IPS DF 6.9 (cell line): ENCODE data around the gene DNAJC1.

ENCODE experiments used
- DNase-seq: peaks from one replicate; pipeline ENCODE4 v3.0.0-alpha.2; 2013; ENCODE audit warnings: low read depth, low spot score
- H3K27ac ChIP-seq: one replicate; pipeline ENCODE4 v1.5.1; 2013; ENCODE audit warnings: low read length, control low read depth
- H3K27me3 ChIP-seq: 2 replicates; pipeline ENCODE4 v1.6.1; 2013; ENCODE audit warnings: mild to moderate bottlenecking, low read length; ENCODE audit not compliant: control insufficient read depth, insufficient read depth
- H3K36me3 ChIP-seq: 2 replicates; pipeline ENCODE4 v1.6.1; 2013; ENCODE audit warnings: low read length; ENCODE audit not compliant: control insufficient read depth, insufficient read depth
- H3K4me1 ChIP-seq: 2 replicates; pipeline ENCODE4 v1.6.1; 2013; ENCODE audit warnings: low read length; ENCODE audit not compliant: control insufficient read depth, insufficient read depth
- H3K4me3 ChIP-seq: 2 replicates; pipeline ENCODE4 v1.5.1; 2013; ENCODE audit warnings: mild to moderate bottlenecking, low read length
- H3K9me3 ChIP-seq: 2 replicates; pipeline ENCODE4 v1.6.1; 2013; ENCODE audit warnings: low read length, inconsistent platforms; ENCODE audit not compliant: control insufficient read depth, insufficient read depth
- WGBS: extraction: QIAGEN DNeasy Blood & Tissue Kit; methylation state at CpG from one replicate; pipeline ENCODE4 v1.1.7; 2013; ENCODE audit warnings: mixed read lengths, missing lambda C conversion rate; ENCODE audit not compliant: insufficient read length, insufficient coverage; 5-methylcytosine and 5-hydroxymethylcytosine counted together

The DNAJC1 gene

DNA sequence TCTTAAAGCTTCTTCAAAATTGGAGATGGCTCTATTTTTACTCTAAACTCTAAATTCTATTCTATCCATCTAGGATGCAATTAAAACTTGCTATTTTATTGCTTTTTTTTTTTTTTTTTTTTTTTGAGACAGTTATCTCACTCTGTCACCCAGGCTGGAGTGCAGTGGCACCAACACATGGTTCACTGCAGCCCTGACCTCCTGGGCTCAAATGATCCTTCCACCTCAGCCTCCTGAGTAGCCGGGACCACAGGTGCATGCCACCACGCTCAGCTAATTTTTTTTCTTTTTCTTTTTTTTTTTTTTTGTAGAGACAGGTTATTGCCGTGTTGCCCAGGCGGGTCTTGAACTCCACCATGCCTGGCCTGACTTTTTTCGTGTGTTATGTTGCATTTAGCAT lies 41.2 kb downstream of the DNAJC1 start:
- Histone ChIP-seq H3K36me3 (no peaks in the 10 kb centered on the region), H3K27me3 (no peaks in the 10 kb centered on the region), H3K9me3 (no peaks in the 10 kb centered on the region), H3K27ac (no peak overlapping the region), H3K4me3 (no peak overlapping the region), H3K4me1 (no peaks in the 10 kb centered on the region)
- DNase-seq: no peak
- WGBS: no CpG with 5 or more reads among the region's 5 CpGs

DNA sequence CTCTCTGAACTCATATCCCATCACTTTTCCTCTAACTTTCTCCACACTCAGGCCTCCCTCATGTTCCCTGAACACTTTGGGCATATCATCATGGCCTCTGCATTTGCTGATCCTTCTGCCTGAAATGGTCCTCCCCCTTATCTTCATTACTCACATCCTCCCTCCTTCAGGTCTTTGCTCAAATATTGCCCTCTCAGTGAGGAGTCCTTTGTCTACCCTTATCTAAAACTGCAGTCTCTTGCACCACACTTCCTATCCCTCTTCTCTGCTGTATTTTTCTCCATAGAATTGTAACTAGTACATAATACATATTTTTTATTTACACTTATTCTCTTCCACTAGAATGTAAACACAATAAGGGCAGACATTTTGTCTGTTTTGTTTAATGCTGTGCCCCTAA lies 41.7 kb downstream of the DNAJC1 start:
- H3K4me3 ChIP-seq: no peak overlapping the region
- H3K36me3 ChIP-seq: no peaks in the 10 kb centered on the region
- H3K27me3 ChIP-seq: no peaks in the 10 kb centered on the region
- no peak for DNase-seq
- no peak overlapping the region for H3K27ac ChIP-seq
- H3K4me1 ChIP-seq: no peaks in the 10 kb centered on the region
- no peaks in the 10 kb centered on the region for H3K9me3 ChIP-seq

DNA sequence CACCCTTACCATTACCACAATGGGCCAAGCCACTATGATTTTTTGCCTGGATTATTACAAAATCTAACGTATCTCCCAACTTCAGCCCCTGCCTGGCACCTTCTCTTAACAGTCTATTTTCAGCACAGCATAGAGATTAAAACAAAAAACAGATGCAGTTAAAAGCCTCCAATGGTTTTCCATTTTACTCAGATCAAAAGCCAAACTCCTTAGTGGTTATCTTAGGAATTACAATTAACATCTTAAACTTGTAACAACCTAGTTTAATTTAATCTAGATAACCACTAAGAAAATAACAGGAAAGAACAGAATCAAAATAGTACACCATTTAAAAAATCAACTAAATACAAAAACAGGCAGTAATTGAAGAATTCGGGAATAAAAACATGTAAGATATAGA lies 43.5 kb downstream of the DNAJC1 start:
- no peak for DNase-seq
- Histone ChIP-seq H3K9me3 (no peaks in the 10 kb centered on the region), H3K4me1 (no peaks in the 10 kb centered on the region), H3K27me3 (no peaks in the 10 kb centered on the region), H3K4me3 (no peak overlapping the region), H3K36me3 (no peaks in the 10 kb centered on the region), H3K27ac (no peak overlapping the region)
- no CpG with 5 or more reads among the region's 2 CpGs for WGBS

DNA sequence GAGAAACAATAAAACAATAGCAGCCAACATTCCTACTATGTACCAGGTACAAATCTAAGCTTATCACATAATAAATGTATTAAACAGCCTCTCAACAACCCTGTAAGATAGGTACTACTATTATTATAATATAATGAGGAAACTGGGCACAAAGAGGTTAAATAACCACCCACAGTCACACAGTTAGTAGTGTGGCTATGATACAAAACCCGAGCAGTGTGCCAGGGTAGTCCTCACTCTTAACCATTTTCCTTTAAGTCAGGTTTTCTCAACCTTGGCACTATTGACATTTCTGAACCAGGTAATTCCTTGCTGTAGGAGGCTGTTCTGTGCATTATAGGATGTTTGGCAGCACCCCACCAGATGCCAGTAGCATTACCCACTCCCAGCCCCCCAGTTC lies 48.8 kb downstream of the DNAJC1 start:
- no peak for DNase-seq
- Histone ChIP-seq H3K4me1 (no peaks in the 10 kb centered on the region), H3K36me3 (no peaks in the 10 kb centered on the region), H3K27ac (no peak overlapping the region), H3K27me3 (no peaks in the 10 kb centered on the region), H3K9me3 (no peaks in the 10 kb centered on the region), H3K4me3 (no peak overlapping the region)
- no CpG with 5 or more reads among the region's 1 CpG for WGBS

DNA sequence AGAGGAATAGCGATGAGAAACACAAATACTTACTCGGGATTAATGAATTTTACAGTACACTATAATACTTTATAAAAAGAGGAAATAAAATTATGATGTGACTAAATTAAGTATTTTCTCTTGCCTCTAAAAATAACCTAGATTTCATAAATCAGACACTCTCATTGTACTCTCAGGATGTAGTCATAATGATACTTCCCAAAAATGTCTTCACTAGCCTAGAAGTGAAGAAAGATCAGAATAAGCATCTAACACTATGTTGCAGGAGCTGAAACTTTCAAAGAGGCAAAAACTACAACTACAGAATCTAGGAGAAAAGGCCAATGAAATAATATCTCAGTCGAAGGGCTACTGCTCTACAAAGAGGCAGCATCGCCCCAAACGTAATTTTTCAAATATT lies 49.4 kb downstream of the DNAJC1 start:
- no peak overlapping the region for H3K4me3 ChIP-seq
- no peak for DNase-seq
- no peaks in the 10 kb centered on the region for H3K9me3 ChIP-seq
- whole genome bisulfite sequencing: no CpG with 5 or more reads among the region's 5 CpGs
- no peaks in the 10 kb centered on the region for H3K27me3 ChIP-seq
- H3K36me3 ChIP-seq: no peaks in the 10 kb centered on the region
- no peak overlapping the region for H3K27ac ChIP-seq
- H3K4me1 ChIP-seq: no peaks in the 10 kb centered on the region

DNA sequence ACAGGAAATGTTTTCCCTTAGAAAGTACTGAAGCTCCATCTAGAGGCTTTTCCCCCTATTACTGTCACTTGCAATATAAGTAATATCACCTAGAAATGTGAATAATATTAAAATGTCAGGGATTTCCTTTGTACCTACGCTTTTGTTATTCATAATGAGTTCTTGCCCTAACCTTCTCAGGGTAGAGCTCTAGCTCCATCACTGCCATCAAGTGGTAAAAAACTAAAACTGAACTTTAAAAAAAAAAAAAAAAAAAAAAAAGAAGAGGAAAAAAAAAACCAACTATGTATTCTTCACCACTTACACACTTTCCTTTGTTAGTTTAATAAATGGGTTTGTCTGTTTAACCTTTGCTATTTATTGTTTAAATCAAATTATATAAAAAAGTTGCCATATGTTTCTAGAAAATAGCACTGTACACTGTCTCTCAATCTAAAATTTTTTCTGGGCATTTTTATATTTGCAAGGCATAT lies 49.9 kb downstream of the DNAJC1 start:
- Histone ChIP-seq H3K9me3 (no peaks in the 10 kb centered on the region), H3K27me3 (no peaks in the 10 kb centered on the region), H3K4me3 (no peak overlapping the region), H3K36me3 (no peaks in the 10 kb centered on the region), H3K27ac (no peak overlapping the region), H3K4me1 (no peaks in the 10 kb centered on the region)
- no CpG with 5 or more reads among the region's 1 CpG for WGBS
- no peak for DNase-seq

DNA sequence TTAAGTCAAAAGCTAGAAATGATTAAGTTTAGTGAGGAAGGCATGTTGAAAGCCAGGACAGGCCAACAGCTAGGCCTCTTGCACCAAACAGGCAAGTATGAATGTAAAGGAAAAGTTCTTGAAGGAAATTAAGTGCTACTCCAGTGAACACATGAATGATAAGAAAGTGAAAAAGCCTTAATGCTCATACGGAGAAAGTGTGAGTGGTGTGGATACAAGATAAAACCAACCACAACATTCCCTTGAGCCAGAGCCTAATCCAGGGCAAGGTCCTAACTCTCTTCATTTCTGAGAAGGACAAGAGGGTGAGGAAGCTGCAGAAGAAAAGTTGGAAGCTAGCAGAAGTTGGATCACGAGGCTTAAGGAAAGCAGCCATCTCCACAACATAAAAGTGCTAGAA lies 53.0 kb downstream of the DNAJC1 start:
- Histone ChIP-seq H3K36me3 (no peaks in the 10 kb centered on the region), H3K4me3 (no peak overlapping the region), H3K27ac (no peak overlapping the region), H3K4me1 (no peaks in the 10 kb centered on the region), H3K9me3 (no peaks in the 10 kb centered on the region), H3K27me3 (no peaks in the 10 kb centered on the region)
- DNase-seq: no peak
- WGBS: no CpG with 5 or more reads among the region's 2 CpGs

DNA sequence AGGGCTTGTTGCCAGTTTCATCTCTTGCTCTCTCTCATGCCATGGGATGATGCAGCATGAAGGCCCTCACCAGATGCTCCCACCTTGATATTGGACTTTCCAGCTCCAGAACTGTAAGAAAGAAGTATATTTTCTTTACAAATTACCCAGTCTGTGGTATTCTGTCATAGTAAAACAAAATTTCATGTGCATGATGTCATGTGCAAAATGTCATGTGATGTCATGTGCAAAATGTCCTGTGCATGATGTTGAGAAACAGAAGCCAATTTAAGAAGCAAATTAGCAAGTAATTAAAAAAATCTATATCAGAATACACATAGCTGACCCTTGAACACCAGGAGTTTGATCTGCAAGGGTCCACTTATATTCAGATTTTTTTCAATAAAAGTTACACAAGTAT lies 56.6 kb downstream of the DNAJC1 start:
- Histone ChIP-seq H3K36me3 (no peaks in the 10 kb centered on the region), H3K4me3 (no peak overlapping the region), H3K9me3 (no peaks in the 10 kb centered on the region), H3K4me1 (no peaks in the 10 kb centered on the region), H3K27ac (no peak overlapping the region), H3K27me3 (no peaks in the 10 kb centered on the region)
- DNase-seq: no peak

DNA sequence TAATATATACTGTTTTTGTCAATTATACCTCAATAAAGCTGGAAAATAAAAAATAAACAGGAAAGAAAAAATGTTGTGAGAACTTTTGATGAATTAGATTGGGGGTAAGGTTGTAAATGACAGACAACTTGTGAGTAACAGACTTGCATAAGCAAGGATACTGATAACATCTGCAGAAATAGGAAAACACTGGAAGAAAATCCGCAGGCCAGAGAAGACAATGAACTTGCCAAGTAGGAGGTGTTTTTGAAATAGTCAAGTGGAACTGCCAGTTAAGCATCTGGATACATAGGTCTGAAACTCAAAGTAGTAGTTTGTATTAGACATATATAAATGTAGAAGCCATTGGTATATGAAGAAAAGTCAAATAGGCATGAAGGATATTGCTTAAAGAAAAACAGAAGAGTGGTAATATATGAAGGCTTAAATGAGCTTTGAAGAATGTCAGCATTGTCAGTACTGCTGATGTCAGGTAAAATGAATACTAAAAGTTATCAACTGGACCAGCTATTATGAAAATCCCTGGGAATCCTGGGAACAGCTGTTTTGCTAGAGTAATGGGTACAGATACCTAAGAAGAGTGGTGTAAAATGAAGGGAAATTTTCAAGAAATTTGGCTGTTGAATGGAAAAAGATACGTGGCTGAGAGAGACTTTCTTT lies 58.7 kb downstream of the DNAJC1 start:
- no CpG with 5 or more reads among the region's 2 CpGs for WGBS
- H3K9me3 ChIP-seq: no peaks in the 10 kb centered on the region
- no peaks in the 10 kb centered on the region for H3K4me1 ChIP-seq
- no peak for DNase-seq
- H3K27ac ChIP-seq: no peak overlapping the region
- no peaks in the 10 kb centered on the region for H3K27me3 ChIP-seq
- H3K36me3 ChIP-seq: no peaks in the 10 kb centered on the region
- H3K4me3 ChIP-seq: no peak overlapping the region

DNA sequence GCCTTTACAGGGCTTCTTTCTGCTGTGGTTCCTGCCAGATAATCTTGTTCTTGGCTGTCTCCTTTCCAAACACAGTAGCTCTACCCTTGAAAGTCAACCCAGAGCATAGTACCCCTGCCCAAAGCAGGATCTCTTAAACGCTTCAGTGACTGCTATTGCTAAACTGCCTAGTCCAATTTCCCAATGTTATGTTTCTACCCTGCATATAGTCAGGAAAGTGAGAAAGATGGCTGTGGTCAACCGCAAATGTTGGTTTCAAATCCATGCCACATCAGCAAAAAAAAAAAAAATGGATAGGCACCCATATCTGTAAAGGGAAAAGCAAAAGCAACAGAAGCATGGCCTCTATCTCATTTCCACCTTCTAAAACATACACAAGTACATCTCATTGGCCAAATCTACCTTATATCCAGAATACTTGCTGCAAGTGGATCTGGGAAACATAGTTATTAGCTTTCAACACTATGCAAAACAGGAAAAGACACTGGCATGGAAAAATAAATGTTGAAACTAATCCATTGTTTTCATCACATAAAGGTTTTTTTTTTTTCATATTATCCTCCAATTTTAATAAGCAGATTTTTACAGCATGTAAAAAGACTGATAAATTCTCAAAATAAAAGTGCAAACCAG lies 59.8 kb downstream of the DNAJC1 start:
- Histone ChIP-seq H3K4me3 (no peak overlapping the region), H3K27me3 (no peaks in the 10 kb centered on the region), H3K36me3 (no peaks in the 10 kb centered on the region), H3K9me3 (no peaks in the 10 kb centered on the region), H3K27ac (no peak overlapping the region), H3K4me1 (no peaks in the 10 kb centered on the region)
- no peak for DNase-seq
- no CpG with 5 or more reads among the region's 2 CpGs for WGBS

DNA sequence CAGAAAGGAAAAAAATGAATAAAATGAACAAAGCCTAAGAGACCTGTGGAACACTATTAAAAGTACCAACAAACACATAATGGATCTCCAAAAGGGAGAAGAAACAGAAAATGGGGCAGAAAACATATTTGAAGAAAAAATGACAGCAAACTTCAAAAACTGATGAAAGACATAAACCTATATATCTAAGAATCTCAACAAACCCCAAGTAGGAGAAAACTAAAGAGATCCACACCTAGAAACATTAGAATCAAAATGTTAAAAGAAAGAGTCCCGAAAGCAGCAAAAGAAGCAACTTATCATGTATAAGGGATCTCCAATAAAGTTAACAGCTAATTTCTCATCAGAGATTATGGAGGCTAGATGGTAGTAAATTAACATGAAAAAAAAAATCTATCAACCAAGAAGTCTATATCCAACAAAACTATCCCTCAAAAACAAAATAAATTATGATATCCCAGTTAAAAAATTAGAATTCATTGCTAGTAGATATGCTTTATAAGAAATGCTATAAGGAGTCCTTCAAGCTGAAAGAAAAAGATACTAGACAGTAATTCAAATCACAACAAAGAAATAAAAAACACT lies 68.0 kb downstream of the DNAJC1 start:
- no peaks in the 10 kb centered on the region for H3K27me3 ChIP-seq
- H3K4me3 ChIP-seq: no peak overlapping the region
- H3K27ac ChIP-seq: no peak overlapping the region
- no peaks in the 10 kb centered on the region for H3K4me1 ChIP-seq
- WGBS: no CpG with 5 or more reads among the region's 1 CpG
- no peak for DNase-seq
- H3K36me3 ChIP-seq: no peaks in the 10 kb centered on the region
- H3K9me3 ChIP-seq: no peaks in the 10 kb centered on the region
